ENCODE data around the gene SPINK2.

DNA sequence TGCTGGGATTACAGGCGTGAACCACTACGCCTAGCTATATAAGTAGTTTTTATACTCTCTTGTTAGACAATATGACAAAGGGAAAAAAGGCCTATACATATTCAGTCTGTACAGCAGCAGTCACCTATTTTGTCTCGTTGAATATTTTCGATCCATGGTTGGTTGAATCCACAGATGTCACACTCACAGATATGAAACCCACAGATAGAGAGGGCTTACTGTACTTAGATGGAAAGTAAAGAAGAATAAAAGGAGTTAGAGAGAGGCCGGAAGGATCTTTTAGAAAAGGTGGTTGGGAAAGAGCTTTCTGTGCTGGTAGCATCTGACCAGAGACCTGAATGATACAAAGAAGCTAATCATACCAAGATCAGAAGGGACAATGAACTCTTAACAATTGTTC lies 38.3 kb upstream of the SPINK2 start:
- TF ChIP-seq TAF1 (IDR thresholded peaks at IDR 0.05; ENCODE audit: borderline replicate concordance, insufficient read depth, low read length) = no peak
- TF ChIP-seq POLR2AphosphoS5 (IDR thresholded peaks at IDR 0.05; ENCODE audit: low read depth, low read length) = no peak
- TF ChIP-seq, protein P1, sequence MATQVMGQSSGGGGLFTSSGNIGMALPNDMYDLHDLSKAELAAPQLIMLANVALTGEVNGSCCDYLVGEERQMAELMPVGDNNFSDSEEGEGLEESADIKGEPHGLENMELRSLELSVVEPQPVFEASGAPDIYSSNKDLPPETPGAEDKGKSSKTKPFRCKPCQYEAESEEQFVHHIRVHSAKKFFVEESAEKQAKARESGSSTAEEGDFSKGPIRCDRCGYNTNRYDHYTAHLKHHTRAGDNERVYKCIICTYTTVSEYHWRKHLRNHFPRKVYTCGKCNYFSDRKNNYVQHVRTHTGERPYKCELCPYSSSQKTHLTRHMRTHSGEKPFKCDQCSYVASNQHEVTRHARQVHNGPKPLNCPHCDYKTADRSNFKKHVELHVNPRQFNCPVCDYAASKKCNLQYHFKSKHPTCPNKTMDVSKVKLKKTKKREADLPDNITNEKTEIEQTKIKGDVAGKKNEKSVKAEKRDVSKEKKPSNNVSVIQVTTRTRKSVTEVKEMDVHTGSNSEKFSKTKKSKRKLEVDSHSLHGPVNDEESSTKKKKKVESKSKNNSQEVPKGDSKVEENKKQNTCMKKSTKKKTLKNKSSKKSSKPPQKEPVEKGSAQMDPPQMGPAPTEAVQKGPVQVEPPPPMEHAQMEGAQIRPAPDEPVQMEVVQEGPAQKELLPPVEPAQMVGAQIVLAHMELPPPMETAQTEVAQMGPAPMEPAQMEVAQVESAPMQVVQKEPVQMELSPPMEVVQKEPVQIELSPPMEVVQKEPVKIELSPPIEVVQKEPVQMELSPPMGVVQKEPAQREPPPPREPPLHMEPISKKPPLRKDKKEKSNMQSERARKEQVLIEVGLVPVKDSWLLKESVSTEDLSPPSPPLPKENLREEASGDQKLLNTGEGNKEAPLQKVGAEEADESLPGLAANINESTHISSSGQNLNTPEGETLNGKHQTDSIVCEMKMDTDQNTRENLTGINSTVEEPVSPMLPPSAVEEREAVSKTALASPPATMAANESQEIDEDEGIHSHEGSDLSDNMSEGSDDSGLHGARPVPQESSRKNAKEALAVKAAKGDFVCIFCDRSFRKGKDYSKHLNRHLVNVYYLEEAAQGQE (IDR thresholded peaks at IDR 0.05; ENCODE audit: insufficient read depth in 1 of 2, low read depth in 2 of 2, low read length in 2 of 2) = no peak
- TF ChIP-seq SIN3A (IDR thresholded peaks at IDR 0.05; ENCODE audit: borderline replicate concordance, insufficient read depth, low read length) = no peak

All from PFSK-1 (cell line).